Body of pancreas (tissue), 4 donors: ENCODE measurements around the gene BMERB1. TPM values are rescaled to one million over a fixed set of nuclear protein-coding genes. Genes with fewer than 3 reads are reported as not detected.

Source experiments
- ATAC-seq: fragments of 150-250 bp; one replicate; pipeline ENCODE4 v1.9.1; 2016
- DNase-seq, 4 donors: peaks; one replicate each; pipeline ENCODE4 v3.0.0-alpha.2; 2019
- H3K27ac ChIP-seq, 4 donors: fragments of 200-600 bp; sonication (generic); 1 replicate in 3 of 4; 2 replicates in 1 of 4; pipeline versions ENCODE4 v1.5.1 to v1.6.1; 2016 to 2019; ENCODE audit warnings: mild to moderate bottlenecking in 1 of 4, mixed read lengths in 1 of 4, moderate library complexity in 1 of 4
- H3K27me3 ChIP-seq, 2 donors: fragments of 200-600 bp; sonication (generic); one replicate each; pipeline ENCODE4 v1.6.0; 2016; ENCODE audit warnings: mild to moderate bottlenecking in 1 of 2
- H3K36me3 ChIP-seq, 2 donors: fragments of 200-600 bp; sonication (generic); replicated peaks in 1 of 2; 2 replicates each; pipeline ENCODE4 v1.5.1; 2016; ENCODE audit warnings: low read depth in 2 of 2; ENCODE audit not compliant: insufficient read depth in 1 of 2
- H3K4me1 ChIP-seq: fragments of 200-600 bp; sonication (generic); one replicate; pipeline ENCODE4 v1.6.0; 2016
- H3K4me3 ChIP-seq, 2 donors: fragments of 200-600 bp; sonication (generic); 1 replicate in 1 of 2; 2 replicates in 1 of 2; pipeline ENCODE4 v1.5.1; 2016 to 2019
- H3K9me3 ChIP-seq, 3 donors: fragments of 200-600 bp; sonication (generic); 1 replicate in 2 of 3; 2 replicates in 1 of 3; pipeline ENCODE4 v1.5.1; 2016
- POLR2A ChIP-seq, 3 donors: fragments of 450-650 bp; IDR thresholded peaks; one replicate each; pipeline ENCODE4 v1.6.1; 2016; ENCODE audit warnings: antibody characterized with exemption in 3 of 3, mild to moderate bottlenecking in 2 of 3
- whole genome bisulfite sequencing, 2 donors: methylation state at CpG; one replicate each; pipeline ENCODE4 v1.1.5; 2017; 5-methylcytosine and 5-hydroxymethylcytosine counted together
- intact Hi-C: fragments of 100-400 bp; cut with DNase I; formaldehyde crosslinking; loops from one replicate; pipeline ENCODE4 v1.15.1; 2023
- total RNA-seq, 2 donors: library from RNA; depleted of rRNA; stranded (reverse); fragments of >200 nt; gene quantifications; one replicate each; pipeline ENCODE4 v1.1.0, GENCODE V29; 2016
- TF ChIP-seq, protein P1 (sequence below), 7 experiments: fragments of 450-650 bp in 4 of 7; fragments of 200-600 bp in 3 of 7; sonication (generic) in 3 of 7; IDR thresholded peaks; one replicate each; pipeline ENCODE4 v1.5.1; 2016 to 2019; ENCODE audit warnings: antibody characterized with exemption in 7 of 7

BMERB1 gene
- total RNA-seq, 2 donors from 2014 or later, result 8.9 to 22.3 TPM

GRCh38 chr16:15533386-15533785 is 99.0 kb downstream of the BMERB1 start:
- no peak overlapping the region for H3K27ac ChIP-seq
- intact Hi-C loops, result no loop called here
- ATAC-seq, result no peak
- H3K4me1 ChIP-seq, result no peaks in the 10 kb centered on the region
- no peaks in the 10 kb centered on the region for H3K27me3 ChIP-seq
- no peak for DNase-seq
- no peaks in the 10 kb centered on the region for H3K36me3 ChIP-seq
- H3K4me3 ChIP-seq, result no peak overlapping the region
- no peaks in the 10 kb centered on the region for H3K9me3 ChIP-seq
- WGBS, 2 donors, result 75 to 79% methylated on average over 4 of the region's 4 CpGs
- TF ChIP-seq POLR2A (IDR thresholded peaks at IDR 0.05), result no peak
- TF ChIP-seq, protein P1, sequence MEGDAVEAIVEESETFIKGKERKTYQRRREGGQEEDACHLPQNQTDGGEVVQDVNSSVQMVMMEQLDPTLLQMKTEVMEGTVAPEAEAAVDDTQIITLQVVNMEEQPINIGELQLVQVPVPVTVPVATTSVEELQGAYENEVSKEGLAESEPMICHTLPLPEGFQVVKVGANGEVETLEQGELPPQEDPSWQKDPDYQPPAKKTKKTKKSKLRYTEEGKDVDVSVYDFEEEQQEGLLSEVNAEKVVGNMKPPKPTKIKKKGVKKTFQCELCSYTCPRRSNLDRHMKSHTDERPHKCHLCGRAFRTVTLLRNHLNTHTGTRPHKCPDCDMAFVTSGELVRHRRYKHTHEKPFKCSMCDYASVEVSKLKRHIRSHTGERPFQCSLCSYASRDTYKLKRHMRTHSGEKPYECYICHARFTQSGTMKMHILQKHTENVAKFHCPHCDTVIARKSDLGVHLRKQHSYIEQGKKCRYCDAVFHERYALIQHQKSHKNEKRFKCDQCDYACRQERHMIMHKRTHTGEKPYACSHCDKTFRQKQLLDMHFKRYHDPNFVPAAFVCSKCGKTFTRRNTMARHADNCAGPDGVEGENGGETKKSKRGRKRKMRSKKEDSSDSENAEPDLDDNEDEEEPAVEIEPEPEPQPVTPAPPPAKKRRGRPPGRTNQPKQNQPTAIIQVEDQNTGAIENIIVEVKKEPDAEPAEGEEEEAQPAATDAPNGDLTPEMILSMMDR (IDR thresholded peaks at IDR 0.05), result no peak

DNA sequence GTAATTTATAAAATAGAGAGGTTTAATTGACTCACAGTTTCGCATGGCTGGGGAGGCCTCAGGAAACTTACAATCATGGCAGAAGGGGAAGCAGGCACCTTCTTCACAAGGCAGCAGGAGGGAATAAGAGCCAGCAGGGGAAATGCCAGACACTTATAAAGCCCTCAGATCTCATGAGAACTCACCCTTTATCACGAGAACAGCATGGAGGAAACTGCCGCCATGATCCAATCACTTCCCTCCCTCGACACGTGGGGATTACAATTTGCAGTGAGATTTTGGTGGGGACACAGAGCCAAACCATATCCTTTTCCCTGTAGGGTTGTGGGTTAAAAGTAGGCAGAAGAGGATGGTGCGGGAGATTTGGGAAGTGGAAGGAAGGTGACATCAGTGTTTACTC is 101.4 kb downstream of the BMERB1 start:
- no peaks in the 10 kb centered on the region for H3K4me1 ChIP-seq
- no peak for TF ChIP-seq POLR2A (IDR thresholded peaks at IDR 0.05)
- TF ChIP-seq, protein P1 (IDR thresholded peaks at IDR 0.05), result no peak
- H3K27ac ChIP-seq, result no peak overlapping the region
- WGBS, 2 donors, result 84 to 87% methylated on average over 2 to 6 of the region's 6 CpGs
- no peaks in the 10 kb centered on the region for H3K9me3 ChIP-seq
- intact Hi-C loops, result no loop called here
- no peak overlapping the region for H3K4me3 ChIP-seq
- H3K27me3 ChIP-seq, result no peaks in the 10 kb centered on the region
- DNase-seq (no peak), ATAC-seq (no peak)
- no peaks in the 10 kb centered on the region for H3K36me3 ChIP-seq

DNA sequence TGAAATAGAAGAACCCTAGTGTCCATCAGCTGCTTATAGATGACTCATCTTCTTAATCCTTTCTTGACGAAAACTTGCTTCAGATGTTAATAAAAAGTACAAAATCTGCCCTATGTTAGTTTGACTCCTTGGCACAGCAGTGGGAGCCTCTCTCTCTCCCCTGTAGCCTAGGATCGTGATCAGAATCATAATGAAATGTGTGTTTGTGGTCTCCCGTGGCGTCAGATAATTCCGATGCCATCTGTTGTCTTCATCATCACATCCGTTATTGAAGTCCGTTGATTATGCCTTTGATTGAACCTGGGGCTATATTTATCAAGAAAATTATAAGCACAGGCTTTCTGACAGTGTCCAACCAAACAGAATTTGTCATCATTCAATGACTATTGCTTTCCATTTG is 102.5 kb downstream of the BMERB1 start:
- Histone ChIP-seq H3K27ac (no peak overlapping the region), H3K36me3 (no peaks in the 10 kb centered on the region), H3K27me3 (no peaks in the 10 kb centered on the region), H3K4me1 (no peaks in the 10 kb centered on the region), H3K4me3 (no peak overlapping the region), H3K9me3 (no peaks in the 10 kb centered on the region)
- intact Hi-C loops, result no loop called here
- no peak for ATAC-seq
- no peak for DNase-seq
- TF ChIP-seq, protein P1 (IDR thresholded peaks at IDR 0.05), result no peak
- TF ChIP-seq POLR2A (IDR thresholded peaks at IDR 0.05), result no peak
- WGBS, 2 donors, result 79 to 87% methylated on average over 7 of the region's 7 CpGs

- Histone ChIP-seq H3K27ac (no peak overlapping the region), H3K4me3 (no peak overlapping the region), H3K4me1 (no peaks in the 10 kb centered on the region), H3K36me3 (no peaks in the 10 kb centered on the region), H3K27me3 (no peaks in the 10 kb centered on the region), H3K9me3 (no peaks in the 10 kb centered on the region)
- ATAC-seq, result no peak
- no peak for TF ChIP-seq POLR2A (IDR thresholded peaks at IDR 0.05)
- TF ChIP-seq, protein P1 (IDR thresholded peaks at IDR 0.05), result no peak
- no peak for DNase-seq
- intact Hi-C loops, result no loop called here
- 73 to 81% methylated on average over 5 of the region's 5 CpGs for WGBS, 2 donors
Observed at GRCh38 chr16:15538507-15538906, 104.1 kb downstream of the BMERB1 start.

GRCh38 chr16:15539197-15539596 is 104.8 kb downstream of the BMERB1 start:
- Histone ChIP-seq H3K27me3 (no peaks in the 10 kb centered on the region), H3K9me3 (no peaks in the 10 kb centered on the region), H3K36me3 (no peaks in the 10 kb centered on the region), H3K4me3 (no peak overlapping the region), H3K27ac (no peak overlapping the region), H3K4me1 (peaks cover 4% of the 10 kb centered on the region)
- WGBS, 2 donors, result 88 to 93% methylated on average over 8 of the region's 8 CpGs
- no peak for DNase-seq
- ATAC-seq, result no peak
- no peak for TF ChIP-seq POLR2A (IDR thresholded peaks at IDR 0.05)
- TF ChIP-seq, protein P1 (IDR thresholded peaks at IDR 0.05), result no peak
- intact Hi-C loops, result no loop called here
